ENCODE results near the gene IRF1.

DNA sequence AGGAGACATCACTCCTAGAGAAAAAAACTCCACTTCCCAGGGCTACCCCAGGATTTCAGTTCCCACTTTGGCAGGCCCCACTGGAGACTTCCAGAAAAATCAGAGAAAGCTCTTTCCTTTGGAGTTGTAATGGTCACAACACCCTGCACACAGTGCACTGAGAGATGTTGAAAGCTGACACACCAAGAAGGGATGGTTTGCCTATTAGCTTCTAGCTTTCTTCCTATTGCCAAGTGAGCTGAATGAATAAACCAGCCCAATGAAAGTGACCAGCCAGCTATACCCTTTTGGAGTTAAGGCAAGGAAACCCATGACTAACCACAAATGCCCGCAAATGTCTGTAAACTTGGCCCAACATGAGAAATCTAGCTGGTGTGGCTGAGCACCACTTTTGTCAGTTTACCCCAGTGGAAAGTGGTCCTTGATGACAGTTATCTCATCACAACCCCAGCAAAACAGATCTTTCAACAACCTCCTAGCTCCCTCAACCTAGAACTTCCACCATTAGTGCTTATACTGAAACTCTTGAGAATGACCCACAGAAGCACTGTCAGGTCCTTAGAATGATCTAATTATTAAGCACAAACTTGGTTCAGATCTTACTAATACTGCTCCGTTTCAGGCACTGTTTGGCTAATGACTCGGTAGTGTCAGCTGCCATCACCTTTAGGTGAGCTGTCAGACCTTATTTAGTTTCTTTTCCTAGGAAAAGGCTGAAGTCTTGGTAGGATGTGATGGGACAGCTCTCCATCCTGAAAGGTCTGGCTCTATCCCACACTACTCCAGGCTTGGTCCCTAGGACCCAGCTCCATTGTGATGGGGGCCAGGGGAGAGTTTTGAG lies 11.2 kb downstream of the IRF1 start:
- TF ChIP-seq, protein P1, sequence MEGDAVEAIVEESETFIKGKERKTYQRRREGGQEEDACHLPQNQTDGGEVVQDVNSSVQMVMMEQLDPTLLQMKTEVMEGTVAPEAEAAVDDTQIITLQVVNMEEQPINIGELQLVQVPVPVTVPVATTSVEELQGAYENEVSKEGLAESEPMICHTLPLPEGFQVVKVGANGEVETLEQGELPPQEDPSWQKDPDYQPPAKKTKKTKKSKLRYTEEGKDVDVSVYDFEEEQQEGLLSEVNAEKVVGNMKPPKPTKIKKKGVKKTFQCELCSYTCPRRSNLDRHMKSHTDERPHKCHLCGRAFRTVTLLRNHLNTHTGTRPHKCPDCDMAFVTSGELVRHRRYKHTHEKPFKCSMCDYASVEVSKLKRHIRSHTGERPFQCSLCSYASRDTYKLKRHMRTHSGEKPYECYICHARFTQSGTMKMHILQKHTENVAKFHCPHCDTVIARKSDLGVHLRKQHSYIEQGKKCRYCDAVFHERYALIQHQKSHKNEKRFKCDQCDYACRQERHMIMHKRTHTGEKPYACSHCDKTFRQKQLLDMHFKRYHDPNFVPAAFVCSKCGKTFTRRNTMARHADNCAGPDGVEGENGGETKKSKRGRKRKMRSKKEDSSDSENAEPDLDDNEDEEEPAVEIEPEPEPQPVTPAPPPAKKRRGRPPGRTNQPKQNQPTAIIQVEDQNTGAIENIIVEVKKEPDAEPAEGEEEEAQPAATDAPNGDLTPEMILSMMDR (IDR thresholded peaks at IDR 0.05; ENCODE audit: low read depth, low read length, missing input control), result no peak
- no peak for TF ChIP-seq TAF1 (conservative IDR thresholded peaks at IDR 0.05)
- TF ChIP-seq EGR1 (IDR thresholded peaks at IDR 0.05; ENCODE audit: low read depth in 2 of 2), result no peak

Measured in liver (tissue), 3 donors.